Measurements from ENCODE around the gene CLSTN1.

CLSTN1 gene

GRCh38 chr1:9850442-9851162 lies 26.8 kb upstream of the CLSTN1 start:
- no peak for DNase-seq (ENCODE audit: low read depth)

GRCh38 chr1:9849691-9850441 lies 26.1 kb upstream of the CLSTN1 start:
- DNase-seq (ENCODE audit: low read depth): no peak

- DNase-seq (ENCODE audit: low read depth): no peak
These were observed 24.3 kb upstream of the CLSTN1 start for GRCh38 chr1:9848022-9848421.

GRCh38 chr1:9847269-9847668 lies 23.5 kb upstream of the CLSTN1 start:
- no peak for DNase-seq (ENCODE audit: low read depth)

- DNase-seq (ENCODE audit: low read depth): no peak
These were observed 22.9 kb upstream of the CLSTN1 start for GRCh38 chr1:9846611-9847171.

- DNase-seq (ENCODE audit: low read depth): no peak
These were observed 22.1 kb upstream of the CLSTN1 start for GRCh38 chr1:9845914-9846313.

DNA sequence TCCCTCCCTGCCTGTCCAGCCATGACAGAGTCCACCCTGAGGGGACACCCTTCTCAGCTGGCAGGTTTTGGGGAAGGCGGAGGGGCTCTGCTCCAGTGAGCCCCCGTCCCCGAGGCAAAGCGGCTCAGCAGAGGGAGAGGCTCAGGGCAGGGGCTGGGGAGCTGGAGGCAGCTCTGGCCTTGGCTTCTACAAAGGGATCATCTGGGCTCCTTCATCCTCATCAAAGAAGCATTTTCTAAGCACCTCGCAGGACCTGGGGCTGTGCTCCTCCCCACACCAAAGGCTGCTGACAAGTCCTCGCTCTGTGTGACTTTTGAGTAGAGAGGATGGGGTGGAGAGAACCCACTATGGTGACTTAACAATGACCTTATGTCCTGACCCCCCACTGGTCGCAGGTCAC lies 21.0 kb upstream of the CLSTN1 start:
- DNase-seq (ENCODE audit: low read depth): no peak

- no peak for DNase-seq (ENCODE audit: low read depth)
These were observed 20.3 kb upstream of the CLSTN1 start for GRCh38 chr1:9844106-9844505.

DNA sequence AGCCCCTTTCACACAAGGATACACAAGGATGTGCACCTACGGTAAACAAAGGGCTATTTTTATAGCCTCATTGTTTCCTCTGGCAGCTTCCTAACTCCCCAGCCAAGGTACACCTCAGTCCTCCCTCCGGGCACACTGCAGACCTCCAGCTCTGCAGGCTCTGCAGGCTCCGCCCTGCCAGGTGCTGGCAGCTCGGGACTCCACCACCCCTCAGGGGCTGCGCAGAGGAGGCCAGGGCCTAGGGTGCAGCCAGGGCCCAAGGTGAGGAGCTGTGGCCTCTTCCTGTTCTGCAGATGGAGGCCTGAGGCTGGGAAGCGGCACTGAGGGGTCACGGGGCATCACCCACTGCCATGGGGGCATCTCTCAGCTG lies 19.8 kb upstream of the CLSTN1 start:
- DNase-seq (ENCODE audit: low read depth): no peak

- DNase-seq (ENCODE audit: low read depth): no peak
These were observed 19.2 kb upstream of the CLSTN1 start for GRCh38 chr1:9842781-9843575.

DNA sequence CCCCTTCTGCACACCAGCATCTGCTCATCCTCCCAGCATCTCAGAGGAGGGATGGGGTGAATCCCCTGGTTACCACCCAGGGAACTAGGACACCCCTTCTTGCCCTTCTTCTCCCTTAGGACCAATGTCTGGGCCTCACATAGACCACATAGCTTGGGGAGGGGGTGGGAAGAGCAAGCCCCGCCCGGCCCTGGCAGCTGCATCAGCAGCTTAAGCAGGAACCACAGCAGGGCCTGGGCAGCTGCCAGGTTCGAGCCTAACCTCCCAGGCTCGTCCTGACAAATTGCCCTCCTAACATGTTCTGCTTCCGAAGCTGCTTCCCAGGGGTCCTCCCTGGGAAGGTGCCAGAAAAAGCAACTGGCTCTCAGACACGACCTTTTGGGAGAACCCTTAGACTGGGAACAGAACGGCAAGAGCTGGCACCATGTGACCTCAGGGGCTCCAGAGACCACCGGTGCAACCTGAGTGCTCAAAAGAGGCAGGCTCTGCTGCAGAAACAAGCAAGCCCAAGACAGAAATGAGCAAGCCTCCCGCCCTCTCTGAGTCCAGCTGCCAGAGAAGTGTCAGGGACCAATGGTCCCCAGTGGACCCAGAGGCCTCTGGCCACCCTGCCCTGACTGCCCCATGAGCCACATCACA lies 18.4 kb upstream of the CLSTN1 start:
- DNase-seq (ENCODE audit: low read depth): no peak

DNA sequence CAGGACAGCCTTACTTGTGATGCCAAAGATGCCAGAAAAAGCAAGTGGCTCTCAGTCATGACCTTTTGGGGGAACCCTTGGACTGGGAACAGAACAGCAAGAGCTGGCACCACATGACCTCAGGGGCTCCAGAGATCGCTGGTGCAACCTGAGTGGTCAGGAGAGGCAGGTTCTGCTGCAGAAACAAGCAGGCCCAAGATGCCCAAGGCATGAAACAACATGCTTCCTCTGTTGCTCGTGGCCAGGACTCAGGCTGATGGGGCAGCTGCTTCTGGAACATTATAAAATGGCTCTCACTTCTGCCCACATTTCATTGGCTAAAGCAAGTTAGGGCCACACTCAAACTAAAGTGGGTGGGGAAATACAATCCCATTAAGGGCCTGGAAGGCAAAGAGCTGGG lies 17.7 kb upstream of the CLSTN1 start:
- no peak for DNase-seq (ENCODE audit: low read depth)

DNA sequence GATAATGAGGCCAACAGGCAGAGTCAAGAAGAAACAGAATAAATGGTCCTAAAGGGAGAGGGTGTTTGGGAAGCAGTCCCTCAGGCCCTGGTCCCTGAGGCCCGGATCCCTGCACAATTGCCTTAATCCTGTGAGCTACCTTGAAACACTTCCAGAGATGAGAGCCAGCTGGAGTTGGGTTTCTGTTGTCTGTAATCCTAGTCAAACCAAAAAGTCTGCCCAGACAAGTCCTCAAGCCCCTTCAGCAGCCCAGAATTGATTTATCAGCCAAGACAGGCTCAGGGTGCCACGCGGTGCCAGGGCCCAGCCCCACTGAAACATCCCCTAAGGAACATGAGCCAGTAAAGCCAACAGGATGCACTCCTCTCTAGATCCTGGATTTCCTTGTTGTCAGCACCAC lies 16.4 kb upstream of the CLSTN1 start:
- no peak for DNase-seq (ENCODE audit: low read depth)

DNA sequence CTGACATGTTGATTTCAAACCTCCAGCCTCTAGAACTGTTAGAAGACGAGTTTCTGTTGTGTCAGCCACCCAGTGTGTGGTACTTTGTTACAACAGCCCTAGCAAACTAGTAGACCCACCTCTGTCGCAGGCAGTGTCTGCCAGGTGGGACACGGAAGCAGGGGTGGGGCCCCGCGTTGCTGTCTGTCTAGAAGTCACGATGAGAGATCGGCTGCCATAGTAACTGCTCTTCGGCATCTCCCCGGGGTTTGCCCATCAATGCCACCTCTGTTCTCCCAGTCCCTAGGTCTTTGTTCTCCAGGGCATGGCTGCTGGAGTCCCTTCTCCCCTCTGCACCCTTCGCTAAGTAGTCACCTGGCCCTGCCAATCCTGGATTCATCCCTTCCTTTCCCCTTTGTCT lies 15.2 kb upstream of the CLSTN1 start:
- DNase-seq (ENCODE audit: low read depth): no peak

GRCh38 chr1:9836632-9836960 lies 12.8 kb upstream of the CLSTN1 start:
- DNase-seq (ENCODE audit: low read depth): no peak

DNA sequence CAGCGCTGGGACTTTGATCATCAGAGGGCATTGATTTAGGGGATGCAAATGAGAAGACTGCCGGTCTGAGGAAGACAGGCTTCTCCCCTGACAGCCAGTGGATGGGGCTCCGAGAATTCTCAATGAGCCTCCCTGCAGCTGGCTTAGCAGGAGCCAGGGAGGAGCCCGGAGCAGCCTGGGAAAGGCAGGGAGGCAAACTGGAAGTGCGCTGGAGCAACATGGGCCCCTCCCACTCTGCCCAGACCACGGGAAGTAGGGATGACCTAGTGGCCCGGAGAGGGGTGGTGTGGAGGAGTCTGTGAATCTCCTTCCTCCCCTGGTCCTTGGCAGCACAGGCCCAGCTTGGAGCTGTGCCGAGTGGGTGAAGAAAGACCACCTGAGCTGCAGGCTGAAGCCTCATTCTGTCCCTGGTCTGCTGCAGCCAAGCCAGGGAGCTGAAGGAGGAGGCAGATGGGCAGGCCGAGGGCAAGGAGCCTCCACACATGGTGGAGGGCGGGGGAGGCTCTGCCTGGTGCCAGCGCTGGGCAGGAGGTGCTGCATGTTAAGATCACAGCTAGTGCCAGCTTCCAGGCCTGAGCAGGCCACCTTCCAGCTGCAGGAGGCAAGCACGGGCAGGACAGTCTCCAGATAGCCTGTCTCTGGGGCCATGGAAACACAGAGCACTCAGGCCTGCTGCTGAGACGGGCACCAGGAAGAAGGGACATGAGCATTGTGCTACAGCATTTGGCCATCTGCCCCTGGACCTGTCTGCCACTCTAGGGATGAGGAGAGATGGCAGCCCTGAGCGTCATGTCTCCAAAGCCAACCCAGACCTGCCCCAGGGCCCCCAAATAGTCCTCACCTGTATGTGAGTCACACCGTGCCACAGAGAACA lies 12.2 kb upstream of the CLSTN1 start:
- DNase-seq (ENCODE audit: low read depth): no peak

GRCh38 chr1:9835404-9835757 lies 11.6 kb upstream of the CLSTN1 start:
- no peak for DNase-seq (ENCODE audit: low read depth)

DNA sequence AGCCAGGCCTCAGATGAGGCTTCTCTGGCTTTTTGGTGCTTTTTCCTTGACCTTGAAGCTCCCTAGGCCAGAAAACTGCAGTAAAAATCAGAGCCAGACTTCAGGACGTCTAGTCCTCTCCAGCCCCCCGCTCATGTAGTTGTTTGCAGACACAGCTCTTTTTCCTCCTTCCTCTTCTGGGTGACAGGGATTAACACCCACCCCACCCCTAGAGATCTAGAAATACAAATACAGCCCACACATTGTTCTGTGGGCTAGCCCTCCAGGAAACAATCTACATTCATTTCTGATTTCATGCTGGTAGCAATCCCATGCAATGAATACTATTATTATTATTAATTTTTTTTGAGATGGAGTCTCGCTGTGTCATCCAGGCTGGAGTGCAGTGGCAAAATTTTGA lies 9.9 kb upstream of the CLSTN1 start:
- DNase-seq (ENCODE audit: low read depth): no peak

GRCh38 chr1:9827558-9828185 lies 3.9 kb upstream of the CLSTN1 start:
- DNase-seq (ENCODE audit: low read depth): no peak

- DNase-seq (ENCODE audit: low read depth): no peak
These were observed 2.9 kb upstream of the CLSTN1 start for GRCh38 chr1:9826616-9827015.

- no peak for DNase-seq (ENCODE audit: low read depth)
These were observed 2.3 kb upstream of the CLSTN1 start for GRCh38 chr1:9826087-9826486.

Data from fibroblast of gingiva (primary cell).